ENCODE data around the gene GMIP. TPM values are rescaled to one million over a fixed set of nuclear protein-coding genes. Genes with fewer than 3 reads are reported as not detected.

GMIP gene
- total and polyA plus RNA-seq, 3 donors from 2014 or later = 8.8 to 15.2 (median 13.4) TPM

- 94 to 98% methylated on average over 2 of the region's 2 CpGs for WGBS, 2 donors
- H3K27ac ChIP-seq = peak overlapping the region; percentile 69 to 88
- intact Hi-C loops (cut with DNase I; ENCODE audit: low total_unique reads) = no loop called here
- H3K36me3 ChIP-seq (ENCODE audit: low read depth, missing control alignments) = no peaks in the 10 kb centered on the region
- no peaks in the 10 kb centered on the region for H3K27me3 ChIP-seq
- TF ChIP-seq POLR2A (IDR thresholded peaks at IDR 0.05) (no peak), CTCF (IDR thresholded peaks at IDR 0.05) (no peak)
- H3K9me3 ChIP-seq = no peaks in the 10 kb centered on the region
- no peak for DNase-seq
- H3K4me1 ChIP-seq = peaks cover 17% of the 10 kb centered on the region
- no peak overlapping the region for H3K4me3 ChIP-seq
Observed at GRCh38 chr19:19630426-19630825, 13.0 kb downstream of the GMIP start.

GRCh38 chr19:19630062-19630414 lies 13.4 kb downstream of the GMIP start:
- intact Hi-C loops (cut with DNase I; ENCODE audit: low total_unique reads) = no loop called here
- Histone ChIP-seq H3K4me3 (no peak overlapping the region), H3K9me3 (no peaks in the 10 kb centered on the region), H3K4me1 (peaks cover 17% of the 10 kb centered on the region), H3K27me3 (no peaks in the 10 kb centered on the region), H3K27ac (peak overlapping the region; percentile 69 to 88), H3K36me3 (ENCODE audit: low read depth, missing control alignments) (no peaks in the 10 kb centered on the region)
- WGBS, 2 donors = 90 to 100% methylated on average over 9 to 11 of the region's 11 CpGs
- DNase-seq = no peak
- TF ChIP-seq POLR2A (IDR thresholded peaks at IDR 0.05) (no peak), CTCF (IDR thresholded peaks at IDR 0.05) (no peak)

- TF ChIP-seq CTCF (IDR thresholded peaks at IDR 0.05) = no peak
- Histone ChIP-seq H3K27ac (peak overlapping the region; percentile 74 to 88), H3K9me3 (no peaks in the 10 kb centered on the region), H3K27me3 (no peaks in the 10 kb centered on the region), H3K4me1 (peaks cover 21% of the 10 kb centered on the region), H3K4me3 (peak overlapping the region; percentile 58 to 74), H3K36me3 (ENCODE audit: low read depth, missing control alignments) (no peaks in the 10 kb centered on the region)
- DNase-seq = peak; percentile 94
- whole genome bisulfite sequencing, 2 donors = 18 to 23% methylated on average over 37 to 45 of the region's 51 CpGs
- intact Hi-C loops (cut with DNase I; ENCODE audit: low total_unique reads) = no loop called here
Observed at GRCh38 chr19:19628501-19629134, 14.8 kb downstream of the GMIP start.

- peak within 1 kb of the TSS; percentile 74 to 88 for H3K27ac ChIP-seq
- DNase-seq = peak; percentile 87
- WGBS, 2 donors = 2% methylated on average over 29 to 56 of the region's 87 CpGs
- no peaks in the 10 kb centered on the region for H3K27me3 ChIP-seq
- no peak for TF ChIP-seq POLR2A (IDR thresholded peaks at IDR 0.05)
- TF ChIP-seq CTCF (IDR thresholded peaks at IDR 0.05) = no peak
- no peaks in the 10 kb centered on the region for H3K36me3 ChIP-seq (ENCODE audit: low read depth, missing control alignments)
- intact Hi-C loops (cut with DNase I; ENCODE audit: low total_unique reads) = no loop called here
- no peaks in the 10 kb centered on the region for H3K9me3 ChIP-seq
- H3K4me3 ChIP-seq = peak within 1 kb of the TSS; percentile 58 to 74
- peaks cover 21% of the 10 kb centered on the region for H3K4me1 ChIP-seq
Observed at GRCh38 chr19:19627621-19628500, 15.6 kb downstream of the GMIP start, which contains the start of gene LPAR2. TSS of gene LPAR2 (minus strand) at chr19:19628220. CDS start at chr19:19627275, 945 bp downstream.

All from testis (tissue), 3 donors.